Muscle layer of colon (tissue), 2 donors: ENCODE measurements around the gene HAP1.

ENCODE experiments used
- H3K27ac ChIP-seq: one replicate; pipeline ENCODE4 v1.7.0; 2013; ENCODE audit warnings: low read depth, mild to moderate bottlenecking, low read length, moderate library complexity
- H3K27me3 ChIP-seq, 2 donors: one replicate each; pipeline ENCODE4 v1.7.0; 2013; ENCODE audit warnings: low read length in 2 of 2, mild to moderate bottlenecking in 2 of 2; ENCODE audit not compliant: insufficient read depth in 2 of 2, control insufficient read depth in 1 of 2
- H3K36me3 ChIP-seq: one replicate; pipeline ENCODE4 v1.7.0; 2013; ENCODE audit warnings: mild to moderate bottlenecking, low read length; ENCODE audit not compliant: insufficient read depth
- H3K4me1 ChIP-seq: one replicate; pipeline ENCODE4 v1.7.0; 2013; ENCODE audit warnings: mild to moderate bottlenecking, low read length; ENCODE audit not compliant: insufficient read depth
- H3K4me3 ChIP-seq, 2 donors: one replicate each; pipeline ENCODE4 v1.7.0; 2013; ENCODE audit warnings: low read length in 2 of 2, low read depth in 1 of 2, mild to moderate bottlenecking in 1 of 2, moderate library complexity in 1 of 2
- H3K9ac ChIP-seq: one replicate; pipeline ENCODE4 v1.7.0; 2013; ENCODE audit warnings: low read length
- H3K9me3 ChIP-seq: one replicate; pipeline ENCODE4 v1.7.0; 2013; ENCODE audit warnings: mild to moderate bottlenecking, low read length
- donor health status: abdominal sarcoma.
- donor health status: Adenocarcinoma of cecum.

Gene HAP1

DNA sequence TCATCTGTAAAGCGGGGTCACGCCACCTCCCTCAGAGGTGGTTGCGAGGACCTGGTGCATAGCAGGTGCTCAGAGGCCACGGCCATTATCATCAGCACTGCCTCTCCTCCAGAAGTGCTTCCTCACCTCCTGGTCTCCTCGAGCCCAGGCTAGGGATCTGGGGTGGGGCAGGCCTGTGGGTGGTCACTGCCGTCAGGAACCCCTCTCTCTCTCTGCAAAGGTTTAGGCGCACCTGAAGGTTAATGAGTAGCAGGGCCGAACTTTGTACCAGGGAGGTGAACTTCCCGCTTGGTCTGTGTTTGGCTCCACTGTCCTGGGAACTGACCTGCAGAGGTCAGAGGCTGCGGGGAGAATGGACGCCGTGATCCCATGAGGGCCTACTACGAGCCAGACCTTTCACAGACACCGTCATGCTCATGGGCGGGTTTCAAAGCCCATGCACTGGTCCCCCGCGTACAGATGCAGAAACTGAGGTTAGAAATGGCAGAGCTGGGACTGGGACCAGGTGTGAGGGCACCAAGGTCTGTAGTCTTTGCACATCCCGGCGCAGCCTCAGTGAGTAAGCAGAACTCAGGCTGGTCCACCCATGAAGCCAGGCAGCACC lies 38.2 kb upstream of the HAP1 start:
- Histone ChIP-seq H3K36me3 (peaks cover 22% of the 10 kb centered on the region), H3K27ac (no peak overlapping the region), H3K4me1 (peaks cover 26% of the 10 kb centered on the region), H3K9me3 (no peaks in the 10 kb centered on the region), H3K27me3 (no peaks in the 10 kb centered on the region), H3K4me3 (no peak overlapping the region), H3K9ac (no peak overlapping the region)

GRCh38 chr17:41772218-41772585 lies 37.8 kb upstream of the HAP1 start:
- Histone ChIP-seq H3K9ac (no peak overlapping the region), H3K27me3 (no peaks in the 10 kb centered on the region), H3K9me3 (no peaks in the 10 kb centered on the region), H3K36me3 (peaks cover 22% of the 10 kb centered on the region), H3K4me3 (no peak overlapping the region), H3K4me1 (peaks cover 22% of the 10 kb centered on the region), H3K27ac (no peak overlapping the region)

DNA sequence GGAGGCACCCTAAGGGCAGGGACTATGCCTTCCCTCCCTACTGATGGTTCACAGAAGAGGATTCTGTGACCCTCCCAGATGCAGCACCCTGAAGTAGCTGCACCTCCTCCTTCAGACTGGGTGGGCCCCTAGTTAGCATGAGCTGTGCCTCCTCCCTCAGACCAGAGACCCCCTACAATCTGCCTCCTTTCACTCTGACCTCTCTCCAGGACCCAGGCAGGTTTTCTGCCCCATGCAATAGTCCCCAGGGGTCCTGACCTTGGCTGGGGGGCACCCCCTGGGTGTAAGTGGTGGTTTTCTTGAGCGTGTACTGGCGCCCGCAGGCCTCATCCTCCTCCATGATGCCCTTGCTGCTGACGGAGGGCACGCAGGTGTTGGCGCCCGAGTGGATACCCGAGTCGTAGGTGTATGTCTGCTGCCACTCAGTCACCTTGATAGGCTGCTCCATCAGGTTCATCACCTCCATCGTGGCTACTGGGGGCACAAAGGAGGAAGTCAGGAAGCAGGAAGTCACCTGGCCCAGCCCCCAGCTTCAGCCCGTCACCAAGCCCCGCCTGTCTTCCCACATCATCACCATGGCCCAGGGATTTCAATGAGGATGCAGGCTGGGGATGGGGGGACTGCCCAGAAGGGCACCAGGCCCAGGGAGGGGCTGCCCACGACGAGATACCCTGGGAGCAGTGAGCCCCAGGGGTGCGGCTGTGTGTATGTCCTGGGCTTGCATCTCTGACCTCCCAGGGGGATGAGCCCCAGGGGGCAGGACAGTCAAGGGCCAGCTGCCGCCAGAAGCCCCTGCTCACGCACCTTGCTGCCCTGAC lies 37.2 kb upstream of the HAP1 start:
- no peak overlapping the region for H3K9ac ChIP-seq
- no peak overlapping the region for H3K4me3 ChIP-seq
- no peak overlapping the region for H3K27ac ChIP-seq
- peaks cover 22% of the 10 kb centered on the region for H3K36me3 ChIP-seq
- H3K4me1 ChIP-seq = peaks cover 19% of the 10 kb centered on the region
- no peaks in the 10 kb centered on the region for H3K9me3 ChIP-seq
- H3K27me3 ChIP-seq = no peaks in the 10 kb centered on the region

- no peak overlapping the region for H3K4me3 ChIP-seq
- peaks cover 22% of the 10 kb centered on the region for H3K36me3 ChIP-seq
- peaks cover 5% of the 10 kb centered on the region for H3K4me1 ChIP-seq
- H3K9me3 ChIP-seq = no peaks in the 10 kb centered on the region
- H3K27ac ChIP-seq = no peak overlapping the region
- H3K27me3 ChIP-seq = no peaks in the 10 kb centered on the region
- no peak overlapping the region for H3K9ac ChIP-seq
These were observed 35.5 kb upstream of the HAP1 start for GRCh38 chr17:41769985-41770384.

DNA sequence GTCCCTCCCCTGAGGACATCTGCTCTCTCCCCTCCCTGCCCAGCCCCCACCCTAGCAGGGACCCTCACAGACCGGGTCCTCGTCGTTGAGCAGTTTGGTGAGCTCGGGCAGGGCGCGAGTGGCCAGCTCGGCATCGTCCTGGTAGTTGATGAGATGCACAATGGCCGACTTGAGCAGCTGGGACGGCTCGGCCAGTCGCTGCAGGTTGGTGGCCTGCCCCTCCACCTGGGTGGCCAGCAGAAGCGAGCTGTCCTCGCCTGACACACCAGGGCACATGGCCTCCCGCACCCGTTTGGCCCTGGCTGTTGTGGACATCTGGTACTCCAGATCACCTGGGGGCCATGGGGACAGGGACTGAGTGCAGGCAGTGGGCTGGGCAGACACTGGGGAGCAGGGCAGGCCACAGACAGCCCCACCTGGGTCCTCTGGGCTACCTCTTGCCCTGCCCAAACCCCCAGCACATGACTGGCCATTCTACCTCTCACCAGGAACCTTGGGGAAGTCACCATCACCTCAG lies 35.0 kb upstream of the HAP1 start:
- Histone ChIP-seq H3K36me3 (peaks cover 22% of the 10 kb centered on the region), H3K27ac (no peak overlapping the region), H3K4me1 (peaks cover 5% of the 10 kb centered on the region), H3K9ac (no peak overlapping the region), H3K4me3 (no peak overlapping the region), H3K27me3 (no peaks in the 10 kb centered on the region), H3K9me3 (no peaks in the 10 kb centered on the region)

DNA sequence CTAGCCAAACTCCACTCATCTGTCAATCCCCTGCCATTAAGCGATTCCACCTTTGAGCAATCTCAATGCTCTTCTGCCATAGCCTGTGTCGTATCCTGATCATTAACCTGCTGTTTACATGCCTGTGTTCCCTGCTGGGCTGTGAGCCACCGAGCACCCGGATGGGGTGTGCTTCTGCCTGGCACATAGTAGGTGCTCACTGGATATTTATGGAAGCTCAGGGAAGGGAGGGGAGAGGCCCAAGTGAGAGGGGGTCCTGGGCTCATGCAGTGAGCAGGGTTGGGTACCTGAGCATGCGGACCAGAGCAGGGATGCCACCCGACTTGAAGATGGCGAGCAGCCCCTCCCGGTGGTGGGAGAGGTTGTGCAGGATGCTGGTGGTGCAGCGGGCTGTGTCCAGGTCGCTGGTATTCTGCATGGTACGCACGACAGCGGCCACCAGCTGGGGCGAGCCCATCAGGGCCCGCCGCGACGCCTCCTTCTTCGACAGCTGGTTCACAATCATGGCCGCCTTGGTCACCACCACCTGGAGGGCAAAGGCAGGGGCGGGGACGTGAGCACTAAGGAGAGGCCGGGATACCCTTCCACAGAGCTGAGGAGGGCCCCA lies 34.3 kb upstream of the HAP1 start:
- Histone ChIP-seq H3K9me3 (no peaks in the 10 kb centered on the region), H3K4me3 (no peak overlapping the region), H3K36me3 (peaks cover 24% of the 10 kb centered on the region), H3K9ac (no peak overlapping the region), H3K27me3 (no peaks in the 10 kb centered on the region), H3K4me1 (peaks cover 5% of the 10 kb centered on the region), H3K27ac (no peak overlapping the region)

GRCh38 chr17:41767324-41768042 lies 33.0 kb upstream of the HAP1 start:
- Histone ChIP-seq H3K4me1 (no peaks in the 10 kb centered on the region), H3K4me3 (no peak overlapping the region), H3K36me3 (peaks cover 28% of the 10 kb centered on the region), H3K27ac (no peak overlapping the region), H3K9ac (no peak overlapping the region), H3K27me3 (no peaks in the 10 kb centered on the region), H3K9me3 (no peaks in the 10 kb centered on the region)

- Histone ChIP-seq H3K36me3 (peaks cover 23% of the 10 kb centered on the region), H3K4me3 (no peak overlapping the region), H3K9ac (no peak overlapping the region), H3K4me1 (no peaks in the 10 kb centered on the region), H3K9me3 (no peaks in the 10 kb centered on the region), H3K27ac (no peak overlapping the region), H3K27me3 (no peaks in the 10 kb centered on the region)
These were observed 31.7 kb upstream of the HAP1 start for GRCh38 chr17:41766135-41766534.

GRCh38 chr17:41763327-41763726 lies 28.9 kb upstream of the HAP1 start:
- no peak overlapping the region for H3K27ac ChIP-seq

DNA sequence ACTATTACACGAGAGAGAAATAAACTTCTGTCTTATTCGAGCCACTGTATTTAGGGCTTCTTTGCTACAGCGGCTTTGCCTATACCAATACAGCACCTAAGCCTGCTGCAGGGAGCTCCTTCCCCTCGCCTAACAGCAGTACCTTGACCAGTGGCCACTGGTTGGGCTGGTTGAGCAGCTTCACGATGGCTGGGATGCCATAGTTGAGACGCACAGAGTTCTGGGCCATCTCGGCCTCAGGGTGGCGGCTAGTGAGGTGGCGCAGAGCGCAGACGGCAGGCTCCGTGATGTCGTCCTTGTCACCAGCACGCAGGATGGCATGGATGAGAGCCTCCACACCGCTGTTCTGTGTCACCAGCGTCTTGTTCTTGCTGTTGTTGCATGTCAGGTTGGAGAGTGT lies 28.4 kb upstream of the HAP1 start:
- H3K4me1 ChIP-seq = no peaks in the 10 kb centered on the region
- no peaks in the 10 kb centered on the region for H3K9me3 ChIP-seq
- H3K4me3 ChIP-seq = no peak overlapping the region
- H3K27me3 ChIP-seq = no peaks in the 10 kb centered on the region
- H3K36me3 ChIP-seq = peaks cover 9% of the 10 kb centered on the region
- no peak overlapping the region for H3K27ac ChIP-seq
- no peak overlapping the region for H3K9ac ChIP-seq

More at GRCh38 chr17:41763327-41763726, 28.9 kb upstream of the HAP1 start:
- H3K9me3 ChIP-seq = no peaks in the 10 kb centered on the region
- no peak overlapping the region for H3K9ac ChIP-seq
- H3K36me3 ChIP-seq = peaks cover 10% of the 10 kb centered on the region
- no peaks in the 10 kb centered on the region for H3K4me1 ChIP-seq
- H3K4me3 ChIP-seq = no peak overlapping the region
- no peaks in the 10 kb centered on the region for H3K27me3 ChIP-seq

DNA sequence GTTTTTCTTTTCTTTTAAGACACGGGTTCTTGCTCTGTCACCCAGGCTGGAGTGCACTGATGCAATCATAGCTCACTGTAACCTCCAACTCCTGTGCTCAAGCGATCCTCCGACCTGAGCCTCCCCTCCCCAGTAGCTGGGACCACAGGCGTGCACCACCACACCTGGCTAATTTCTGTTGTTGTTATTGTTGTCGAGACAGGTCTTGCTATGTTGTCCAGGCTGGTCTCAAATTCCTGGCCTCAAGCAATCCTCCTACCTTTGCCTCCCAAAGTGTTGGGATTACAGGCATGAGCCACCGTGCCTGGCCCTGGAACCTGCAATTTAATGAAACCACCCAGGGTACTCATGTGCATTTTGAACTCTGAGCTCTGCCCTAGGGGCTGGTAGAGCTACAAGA lies 27.9 kb upstream of the HAP1 start:
- no peak overlapping the region for H3K4me3 ChIP-seq
- H3K9me3 ChIP-seq = no peaks in the 10 kb centered on the region
- H3K27me3 ChIP-seq = no peaks in the 10 kb centered on the region
- no peaks in the 10 kb centered on the region for H3K4me1 ChIP-seq
- no peak overlapping the region for H3K27ac ChIP-seq
- peaks cover 9% of the 10 kb centered on the region for H3K36me3 ChIP-seq
- H3K9ac ChIP-seq = no peak overlapping the region
